BLaER1 treated with 17β-estradiol and CSF1 and Interleukin-3, amounts not matched to agents 10 nM and 100 nM (cell line): Measurements from ENCODE around the gene CISTR.

Experiments used
- H3K27ac ChIP-seq, 11 experiments: shearing (Covaris generic); formaldehyde crosslinking; 2 replicates each; pipeline ENCODE4 v1.8.1; 2022
- H3K27me3 ChIP-seq, 11 experiments: shearing (Covaris generic); formaldehyde crosslinking; 2 replicates each; pipeline ENCODE4 v1.8.1; 2022
- H3K36me3 ChIP-seq, 11 experiments: shearing (Covaris generic); formaldehyde crosslinking; 2 replicates each; pipeline ENCODE4 v1.8.1; 2022
- H3K4me1 ChIP-seq, 10 experiments: shearing (Covaris generic); formaldehyde crosslinking; 2 replicates each; pipeline ENCODE4 v1.8.1; 2022
- H3K4me2 ChIP-seq, 11 experiments: shearing (Covaris generic); formaldehyde crosslinking; 2 replicates each; pipeline ENCODE4 v1.8.1; 2022
- H3K4me3 ChIP-seq, 10 experiments: shearing (Covaris generic); formaldehyde crosslinking; 2 replicates each; pipeline ENCODE4 v1.8.1; 2022
- H3K9ac ChIP-seq, 11 experiments: shearing (Covaris generic); formaldehyde crosslinking; 2 replicates each; pipeline ENCODE4 v1.8.1; 2022
- H3K9me3 ChIP-seq, 11 experiments: shearing (Covaris generic); formaldehyde crosslinking; replicated peaks in 1 of 11; 2 replicates each; pipeline ENCODE4 v1.8.1; 2022
- H4K20me1 ChIP-seq, 11 experiments: shearing (Covaris generic); formaldehyde crosslinking; 2 replicates each; pipeline ENCODE4 v1.8.1; 2022
- Cebpa-rat ChIP-seq, 11 experiments: shearing (Covaris generic); IDR thresholded peaks; 2 replicates each; pipeline ENCODE4 v1.8.1; 2022

CISTR gene

GRCh38 chr12:53750812-53751335, 905 bp downstream of the CISTR start:
- Histone ChIP-seq H3K9me3 (no peaks in the 10 kb centered on the region), H3K27ac (peak overlapping the region in 1 of 11 experiments; percentile 23; a peak in 1 of 22 replicates), H4K20me1 (peaks cover 0 to 50% (median 7%) of the 10 kb centered on the region in 11 experiments; a peak in 9 of 22 replicates), H3K4me3 (peak overlapping the region; percentile 53 to 74 (median 62)), H3K27me3 (peaks cover 89 to 100% (median 98%) of the 10 kb centered on the region in 11 experiments), H3K36me3 (no peaks in the 10 kb centered on the region), H3K9ac (peak overlapping the region; percentile 36 to 72 (median 62); a peak in 18 of 22 replicates), H3K4me2 (peak overlapping the region; percentile 88 to 99 (median 98)), H3K4me1 (peaks cover 19 to 57% (median 46%) of the 10 kb centered on the region in 10 experiments)
- TF ChIP-seq Cebpa-rat (IDR thresholded peaks at IDR 0.05) = no peak

GRCh38 chr12:53749986-53750811, 1.6 kb downstream of the CISTR start:
- TF ChIP-seq Cebpa-rat (IDR thresholded peaks at IDR 0.05) = no peak
- Histone ChIP-seq H4K20me1 (peaks cover 0 to 50% (median 7%) of the 10 kb centered on the region in 11 experiments; a peak in 9 of 22 replicates), H3K4me2 (peak overlapping the region; percentile 88 to 99 (median 98)), H3K4me3 (peak overlapping the region in 9 of 10 experiments; percentile 53 to 74 (median 62); a peak in 11 of 20 replicates), H3K9me3 (no peaks in the 10 kb centered on the region), H3K4me1 (peaks cover 14 to 51% (median 40%) of the 10 kb centered on the region in 10 experiments; a peak in 19 of 20 replicates), H3K27me3 (peaks cover 96 to 100% (median 98%) of the 10 kb centered on the region in 11 experiments), H3K9ac (peak overlapping the region in 1 of 11 experiments; percentile 72; a peak in 1 of 22 replicates), H3K27ac (no peak overlapping the region), H3K36me3 (no peaks in the 10 kb centered on the region)

DNA sequence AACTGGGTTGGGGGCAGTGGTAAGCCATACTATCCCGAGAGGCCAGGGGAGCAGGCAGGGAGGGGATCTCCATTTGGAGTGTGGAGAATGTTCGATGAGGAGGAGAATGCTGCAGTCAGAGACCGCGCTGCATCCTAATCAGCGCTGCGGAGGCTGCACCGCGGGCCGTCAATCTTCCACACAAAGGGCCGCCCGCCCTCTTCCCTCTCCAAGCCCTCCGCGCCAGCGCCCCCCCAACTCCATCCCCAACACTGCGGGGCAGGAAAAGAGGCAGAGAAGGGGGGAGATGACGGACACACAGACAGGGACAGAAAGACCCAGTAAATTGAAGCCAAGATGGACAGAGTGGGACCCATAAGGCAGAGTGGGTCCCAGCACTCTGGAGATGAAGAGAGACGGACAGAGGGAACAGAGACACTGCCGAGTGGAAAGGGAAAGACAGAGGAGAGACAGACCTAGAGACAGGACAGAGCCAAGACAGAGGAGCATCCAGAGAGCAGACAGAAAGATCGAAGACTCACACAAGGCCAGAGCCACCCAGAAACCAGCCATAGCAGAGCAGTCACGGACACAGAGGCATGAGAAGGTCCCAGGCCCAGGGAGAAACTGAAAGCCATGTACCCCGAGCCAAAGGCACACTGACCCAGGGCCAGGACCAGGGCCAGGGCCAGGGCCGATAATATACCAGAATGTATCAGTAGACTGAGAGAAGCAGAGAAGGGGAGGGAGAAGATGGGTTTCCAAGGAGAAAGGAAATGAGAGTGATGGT, 3.5 kb downstream of the CISTR start:
- H3K9me3 ChIP-seq = no peaks in the 10 kb centered on the region
- peaks cover 95 to 99% (median 98%) of the 10 kb centered on the region in 11 experiments for H3K27me3 ChIP-seq
- H3K4me2 ChIP-seq = no peak overlapping the region
- no peak for TF ChIP-seq Cebpa-rat (IDR thresholded peaks at IDR 0.05)
- no peak overlapping the region for H3K4me3 ChIP-seq
- H4K20me1 ChIP-seq = peaks cover 0 to 52% (median 7%) of the 10 kb centered on the region in 11 experiments; a peak in 10 of 22 replicates
- no peaks in the 10 kb centered on the region for H3K36me3 ChIP-seq
- H3K9ac ChIP-seq = no peak overlapping the region
- peaks cover 14 to 31% (median 22%) of the 10 kb centered on the region in 10 experiments; a peak in 19 of 20 replicates for H3K4me1 ChIP-seq
- no peak overlapping the region for H3K27ac ChIP-seq

DNA sequence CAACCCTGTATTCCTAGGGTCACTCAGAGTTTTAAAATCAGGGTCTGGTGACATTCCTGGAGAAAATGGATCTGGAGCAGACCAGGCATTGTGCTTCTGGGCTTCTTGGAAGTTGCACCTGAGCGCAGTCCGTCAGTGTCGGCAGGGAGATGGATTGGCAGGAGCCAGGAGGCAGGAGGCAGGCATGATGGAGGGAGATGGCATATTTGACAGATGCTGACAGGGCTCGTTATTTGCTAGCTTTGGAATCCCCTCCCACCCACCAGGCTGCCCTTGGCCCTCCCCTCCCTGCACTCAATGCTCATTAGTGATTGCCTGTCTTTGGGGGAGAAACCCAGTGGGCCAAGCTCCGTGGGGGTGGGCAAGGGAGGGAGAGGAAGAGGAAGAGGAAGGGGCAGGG, 4.7 kb downstream of the CISTR start:
- no peaks in the 10 kb centered on the region for H3K9me3 ChIP-seq
- H3K9ac ChIP-seq = no peak overlapping the region
- H3K27ac ChIP-seq = no peak overlapping the region
- H3K4me2 ChIP-seq = peak overlapping the region in 2 of 11 experiments; percentile 34 to 35; a peak in 1 of 22 replicates
- H3K4me1 ChIP-seq = peaks cover 14 to 22% (median 18%) of the 10 kb centered on the region in 10 experiments; a peak in 19 of 20 replicates
- peaks cover 95 to 99% (median 98%) of the 10 kb centered on the region in 11 experiments for H3K27me3 ChIP-seq
- H3K4me3 ChIP-seq = no peak overlapping the region
- no peak for TF ChIP-seq Cebpa-rat (IDR thresholded peaks at IDR 0.05)
- no peaks in the 10 kb centered on the region for H3K36me3 ChIP-seq
- H4K20me1 ChIP-seq = peaks cover 0 to 50% (median 7%) of the 10 kb centered on the region in 11 experiments; a peak in 10 of 22 replicates

DNA sequence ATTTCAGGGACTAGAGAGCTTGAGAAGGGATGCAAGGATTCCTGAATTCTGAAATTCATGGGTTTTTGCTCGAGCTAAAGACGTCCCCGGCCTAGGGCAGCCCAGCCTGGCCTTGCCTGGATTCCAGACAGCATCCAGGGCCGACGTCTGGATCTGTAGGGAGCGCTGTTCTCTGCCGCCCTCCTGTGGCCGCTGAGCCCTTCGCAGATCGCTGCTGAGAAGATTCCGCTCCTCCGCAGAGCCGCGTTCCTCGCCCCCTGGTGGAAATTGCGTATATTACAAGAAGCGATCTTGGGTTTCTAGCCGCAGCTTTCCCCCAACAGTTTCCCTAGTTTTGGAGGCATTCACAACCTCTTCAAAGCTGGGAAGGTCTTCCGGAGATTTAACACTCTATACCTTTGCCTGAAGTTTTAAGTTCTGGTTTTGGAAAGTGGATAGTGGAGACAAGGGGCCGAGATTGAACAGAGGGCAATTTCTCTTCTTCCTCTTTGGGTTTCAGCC, 5.1 kb downstream of the CISTR start:
- H3K4me1 ChIP-seq = peaks cover 9 to 17% (median 14%) of the 10 kb centered on the region in 10 experiments; a peak in 19 of 20 replicates
- H3K9me3 ChIP-seq = no peaks in the 10 kb centered on the region
- no peaks in the 10 kb centered on the region for H3K36me3 ChIP-seq
- H3K27me3 ChIP-seq = peaks cover 95 to 99% (median 98%) of the 10 kb centered on the region in 11 experiments
- H3K27ac ChIP-seq = no peak overlapping the region
- peak overlapping the region in 2 of 11 experiments; percentile 34 to 35; a peak in 1 of 22 replicates for H3K4me2 ChIP-seq
- TF ChIP-seq Cebpa-rat (IDR thresholded peaks at IDR 0.05) = no peak
- H3K4me3 ChIP-seq = no peak overlapping the region
- no peak overlapping the region for H3K9ac ChIP-seq
- peaks cover 0 to 45% (median 7%) of the 10 kb centered on the region in 11 experiments; a peak in 10 of 22 replicates for H4K20me1 ChIP-seq

- H3K9ac ChIP-seq = no peak overlapping the region
- peaks cover 95 to 99% (median 98%) of the 10 kb centered on the region in 11 experiments for H3K27me3 ChIP-seq
- H3K36me3 ChIP-seq = no peaks in the 10 kb centered on the region
- H3K4me3 ChIP-seq = no peak overlapping the region
- no peak for TF ChIP-seq Cebpa-rat (IDR thresholded peaks at IDR 0.05)
- H3K9me3 ChIP-seq = no peaks in the 10 kb centered on the region
- no peak overlapping the region for H3K4me2 ChIP-seq
- H3K27ac ChIP-seq = no peak overlapping the region
- H3K4me1 ChIP-seq = no peaks in the 10 kb centered on the region
- peaks cover 0 to 26% (median 7%) of the 10 kb centered on the region in 11 experiments; a peak in 9 of 22 replicates for H4K20me1 ChIP-seq
Measured at GRCh38 chr12:53744751-53745150, 7.0 kb downstream of the CISTR start.

- peaks cover 0 to 23% (median 6%) of the 10 kb centered on the region in 11 experiments; a peak in 11 of 22 replicates for H4K20me1 ChIP-seq
- no peaks in the 10 kb centered on the region for H3K9me3 ChIP-seq
- H3K27ac ChIP-seq = no peak overlapping the region
- no peaks in the 10 kb centered on the region for H3K36me3 ChIP-seq
- no peak overlapping the region for H3K4me2 ChIP-seq
- H3K27me3 ChIP-seq = peaks cover 95 to 99% (median 98%) of the 10 kb centered on the region in 11 experiments
- no peak for TF ChIP-seq Cebpa-rat (IDR thresholded peaks at IDR 0.05)
- peaks cover 0 to 6% (median 2%) of the 10 kb centered on the region in 10 experiments; a peak in 4 of 20 replicates for H3K4me1 ChIP-seq
- no peak overlapping the region for H3K4me3 ChIP-seq
- H3K9ac ChIP-seq = no peak overlapping the region
Measured at GRCh38 chr12:53744130-53744441, 7.7 kb downstream of the CISTR start.

DNA sequence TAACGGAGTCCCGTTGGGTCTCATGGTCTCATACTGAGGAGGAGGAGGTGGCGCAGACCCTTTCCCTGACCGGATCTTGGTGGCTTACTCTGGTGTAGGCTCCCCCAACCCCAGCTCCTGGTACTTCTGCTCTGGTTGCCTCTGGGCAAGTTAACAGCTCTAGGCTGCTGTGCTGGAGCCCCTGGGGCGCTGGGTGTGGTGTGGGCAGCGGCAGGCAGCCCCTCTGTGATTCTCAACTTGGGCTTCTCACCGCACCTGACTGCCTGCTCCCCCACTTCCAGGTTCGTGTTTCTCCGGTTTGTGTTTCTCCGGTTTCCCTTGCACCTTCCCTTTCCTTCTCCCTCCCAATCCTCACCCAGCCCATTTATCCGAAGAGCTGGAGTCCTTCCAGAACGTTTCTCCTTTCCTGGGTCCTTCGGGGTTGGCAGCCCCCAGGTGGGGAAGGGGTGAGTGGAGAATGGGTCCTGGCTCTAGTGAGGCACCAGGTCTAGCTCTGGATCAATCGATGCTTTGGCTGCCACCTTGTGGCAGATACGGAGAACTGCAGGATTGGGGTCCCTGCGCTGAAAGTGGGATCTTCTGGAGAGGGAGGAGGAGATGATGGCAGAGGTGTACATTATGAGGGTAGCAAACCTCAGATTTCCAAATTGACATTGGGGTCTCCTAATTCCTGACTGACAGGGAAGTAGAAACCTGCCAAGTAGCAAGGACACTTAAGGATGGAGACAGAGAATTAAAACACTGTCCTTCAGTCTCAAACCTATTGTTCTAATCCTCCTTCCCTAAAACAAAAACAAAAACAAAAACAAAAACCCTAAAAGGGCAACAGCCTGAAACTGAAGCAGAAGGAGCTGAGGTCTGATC, 8.3 kb downstream of the CISTR start:
- Histone ChIP-seq H3K27ac (no peak overlapping the region), H3K36me3 (no peaks in the 10 kb centered on the region), H3K9me3 (no peaks in the 10 kb centered on the region), H4K20me1 (peaks cover 0 to 25% (median 7%) of the 10 kb centered on the region in 11 experiments; a peak in 11 of 22 replicates), H3K4me1 (peaks cover 0 to 9% (median 2%) of the 10 kb centered on the region in 10 experiments; a peak in 4 of 20 replicates), H3K9ac (no peak overlapping the region), H3K4me3 (no peak overlapping the region), H3K27me3 (peaks cover 95 to 99% (median 98%) of the 10 kb centered on the region in 11 experiments), H3K4me2 (no peak overlapping the region)
- TF ChIP-seq Cebpa-rat (IDR thresholded peaks at IDR 0.05) = no peak
